ENCODE results near the gene ABI3. TPM values are rescaled to one million over a fixed set of nuclear protein-coding genes. Genes with fewer than 3 reads are reported as not detected.
"Not testable (repeated sequence)": the region's sequence is repeated elsewhere in the genome, so short reads cannot be mapped to it uniquely, and the experiment has no call there.

ABI3 gene
- total RNA-seq, 2 experiments from 2014 or later: 27.8 to 31.1 TPM

DNA sequence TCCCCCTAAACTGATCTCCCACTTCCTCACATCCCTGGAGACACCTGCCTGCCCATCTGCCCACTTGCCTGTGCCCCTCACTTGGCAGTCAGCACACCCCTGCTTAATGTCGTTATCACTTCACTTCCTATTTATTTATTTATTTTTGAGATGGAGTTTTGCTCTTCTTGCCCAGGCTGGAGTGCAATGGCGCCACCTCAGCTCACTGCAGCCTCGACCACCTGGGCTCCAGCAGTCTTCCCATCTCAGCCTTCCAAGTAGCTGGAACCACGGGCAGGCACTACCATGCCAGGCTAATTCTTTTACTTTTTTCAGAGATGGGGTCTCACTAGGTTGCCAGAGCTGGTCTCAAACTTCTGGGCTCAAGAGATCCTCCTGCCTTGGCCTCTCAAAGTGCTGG lies 43.6 kb downstream of the ABI3 start:
- H3K36me3 Mint-ChIP-seq (ENCODE audit: low read depth): no peaks in the 10 kb centered on the region
- ChIA-PET POLR2A (interaction anchor here (0.6 kb wide), 1 partner anchor 324 kb away, joined by 4 read pairs; no protein-coding TSS in a partner anchor), CTCF (interaction anchor here (0.8 kb wide), 1 partner anchor 15 kb away, joined by 4 read pairs; no protein-coding TSS in a partner anchor)
- H3K27ac Mint-ChIP-seq: no peak overlapping the region
- no peaks in the 10 kb centered on the region for H3K27me3 Mint-ChIP-seq
- DNase-seq (no peak), ATAC-seq (no peak)
- H3K9me3 Mint-ChIP-seq (ENCODE audit: low read depth): no peaks in the 10 kb centered on the region
- no peak overlapping the region for H3K4me3 Mint-ChIP-seq
- intact Hi-C loops (cut with DNase I, micrococcal nuclease): no loop called here
- no peaks in the 10 kb centered on the region for H3K4me1 Mint-ChIP-seq

- DNase-seq (no peak), ATAC-seq (no peak)
- ChIA-PET CTCF (no interaction called here), POLR2A (no interaction called here)
- intact Hi-C loops (cut with DNase I, micrococcal nuclease): no loop called here
- H3K27ac Mint-ChIP-seq: no peak overlapping the region
- no peaks in the 10 kb centered on the region for H3K4me1 Mint-ChIP-seq
- H3K36me3 Mint-ChIP-seq (ENCODE audit: low read depth): no peaks in the 10 kb centered on the region
- H3K27me3 Mint-ChIP-seq: no peaks in the 10 kb centered on the region
- H3K9me3 Mint-ChIP-seq (ENCODE audit: low read depth): no peaks in the 10 kb centered on the region
- no peak overlapping the region for H3K4me3 Mint-ChIP-seq
Measured at GRCh38 chr17:49255125-49255524, 44.6 kb downstream of the ABI3 start.

DNA sequence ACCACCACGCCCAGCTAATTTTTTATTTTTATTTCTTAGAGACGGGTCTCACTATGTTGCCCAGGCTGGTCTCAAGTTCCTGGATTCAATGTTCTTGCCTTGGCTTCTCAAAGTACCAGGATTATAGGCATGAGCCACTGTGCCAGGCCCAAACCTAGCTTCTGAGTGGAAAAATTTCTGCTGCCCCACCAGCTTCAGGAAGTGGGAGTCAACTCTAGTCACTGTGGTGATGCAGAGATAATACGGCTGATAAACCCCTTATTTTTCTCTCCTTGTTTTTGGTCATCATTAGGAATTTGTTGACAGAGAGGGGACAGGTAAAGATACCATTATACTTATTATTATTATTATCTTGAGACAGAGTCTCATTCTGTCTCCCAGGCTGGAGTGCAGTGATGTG lies 47.9 kb downstream of the ABI3 start:
- H3K36me3 Mint-ChIP-seq (ENCODE audit: low read depth): no peaks in the 10 kb centered on the region
- no peak overlapping the region for H3K27ac Mint-ChIP-seq
- no peaks in the 10 kb centered on the region for H3K27me3 Mint-ChIP-seq
- H3K4me1 Mint-ChIP-seq: peaks cover 7% of the 10 kb centered on the region
- ChIA-PET CTCF (interaction anchor here (0.6 kb wide), 1 partner anchor 393 kb away, joined by 3 read pairs; no protein-coding TSS in a partner anchor), POLR2A (no interaction called here)
- H3K9me3 Mint-ChIP-seq (ENCODE audit: low read depth): no peaks in the 10 kb centered on the region
- H3K4me3 Mint-ChIP-seq: no peak overlapping the region
- DNase-seq (no peak), ATAC-seq (no peak)
- intact Hi-C loops (cut with DNase I, micrococcal nuclease): no loop called here

GRCh38 chr17:49259663-49260010 lies 49.1 kb downstream of the ABI3 start:
- ATAC-seq (no peak), DNase-seq (no peak)
- H3K27ac Mint-ChIP-seq: peak overlapping the region; percentile 81
- H3K9me3 Mint-ChIP-seq (ENCODE audit: low read depth): no peaks in the 10 kb centered on the region
- no peaks in the 10 kb centered on the region for H3K27me3 Mint-ChIP-seq
- peaks cover 7% of the 10 kb centered on the region for H3K4me1 Mint-ChIP-seq
- H3K4me3 Mint-ChIP-seq: peak overlapping the region; percentile 70
- H3K36me3 Mint-ChIP-seq (ENCODE audit: low read depth): no peaks in the 10 kb centered on the region
- POLR2A ChIA-PET: interaction anchor here (1.5 kb wide), 1 partner anchor 68 kb away, joined by 4 read pairs; no protein-coding TSS in a partner anchor
- intact Hi-C loops (cut with DNase I, micrococcal nuclease): loop anchor here (2.0 kb wide), 2 partner anchors 29 to 67 kb away; partner anchors contain the start of gene PHOSPHO1 (in 1 of the 2)
- CTCF ChIA-PET: interaction anchor here (0.7 to 1.1 kb wide), 2 partner anchors 48 to 65 kb away, joined by 3 read pairs; no protein-coding TSS in a partner anchor

DNA sequence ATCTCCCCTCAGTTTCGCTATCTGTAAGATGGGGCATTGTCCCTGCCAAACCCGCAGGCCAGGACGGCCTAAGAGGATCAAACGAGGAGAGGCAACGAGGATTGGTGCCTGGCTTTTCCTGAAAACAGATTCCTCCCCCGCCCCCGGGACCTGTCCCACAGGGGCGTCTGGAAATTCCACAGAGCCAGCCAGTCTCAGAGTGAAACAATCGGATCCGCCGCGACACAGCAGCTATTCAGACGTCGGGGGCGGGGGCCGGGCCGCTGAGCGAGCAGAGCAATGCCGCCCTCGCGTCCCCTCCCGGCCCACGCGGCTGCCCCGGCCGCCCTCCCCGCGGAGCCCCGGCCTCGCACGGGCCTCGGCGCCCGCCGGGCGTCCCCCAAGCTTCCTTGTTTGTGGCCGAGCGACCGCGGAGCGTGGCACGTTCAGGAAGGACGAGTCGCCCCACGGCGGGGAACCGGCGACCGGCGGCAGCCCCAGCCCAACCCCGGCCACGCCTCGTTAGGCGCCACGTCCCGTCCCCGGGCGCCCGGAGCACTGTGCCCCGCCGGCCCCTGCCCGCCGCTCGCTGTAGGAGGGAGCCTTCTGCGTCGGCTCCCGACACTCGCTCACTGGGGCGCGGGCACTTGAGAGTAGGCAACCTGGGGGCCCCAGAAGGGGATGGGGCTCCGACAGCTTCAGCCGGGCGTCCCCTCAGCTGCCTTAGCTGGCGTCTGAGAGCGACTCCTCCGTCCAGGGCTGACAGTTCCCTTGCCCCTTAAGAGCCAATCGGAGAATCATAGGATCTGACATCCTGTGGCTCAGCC lies 49.7 kb downstream of the ABI3 start:
- Mint-ChIP-seq H3K4me1 (peaks cover 7% of the 10 kb centered on the region), H3K27me3 (no peaks in the 10 kb centered on the region), H3K4me3 (peak overlapping the region; percentile 70), H3K36me3 (ENCODE audit: low read depth) (no peaks in the 10 kb centered on the region), H3K27ac (peak overlapping the region; percentile 82), H3K9me3 (ENCODE audit: low read depth) (no peaks in the 10 kb centered on the region)
- CTCF ChIA-PET: interaction anchor here (0.6 to 1.1 kb wide), 8 partner anchors 12 to 571 kb away, joined by 3 to 4 read pairs (median 3); no protein-coding TSS in a partner anchor
- ATAC-seq (peak; percentile 89), DNase-seq (peak; percentile 72)
- intact Hi-C loops (cut with DNase I, micrococcal nuclease): loop anchor here (2.0 kb wide), 2 partner anchors 29 to 67 kb away; partner anchors contain the start of gene PHOSPHO1 (in 1 of the 2)
- POLR2A ChIA-PET: interaction anchor here (0.5 to 1.5 kb wide), 2 partner anchors 68 to 768 kb away, joined by 4 to 5 read pairs; no protein-coding TSS in a partner anchor

DNA sequence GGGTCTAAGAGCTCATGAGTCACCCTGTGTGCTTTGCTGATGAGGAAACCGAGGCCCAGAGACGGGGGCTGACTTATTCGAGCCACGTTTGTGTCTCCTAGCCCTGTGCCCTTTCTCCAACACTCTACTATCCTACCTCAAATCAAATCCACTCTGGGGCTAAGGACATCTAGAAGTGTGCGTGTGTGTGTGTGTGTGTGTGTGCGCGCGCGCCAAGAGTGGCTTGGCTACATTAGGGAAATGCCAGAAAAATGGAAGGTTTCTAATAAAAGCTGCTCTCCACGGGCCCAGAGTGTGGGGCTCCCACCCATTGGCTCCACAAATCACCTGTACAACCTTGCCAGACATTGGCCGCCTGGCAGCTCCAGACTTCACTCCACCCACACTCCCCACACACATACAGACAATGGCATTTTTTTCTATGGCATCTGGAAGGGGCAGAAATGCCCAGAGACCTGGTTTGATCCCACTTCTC lies 50.3 kb downstream of the ABI3 start:
- peaks cover 7% of the 10 kb centered on the region for H3K4me1 Mint-ChIP-seq
- no peaks in the 10 kb centered on the region for H3K9me3 Mint-ChIP-seq (ENCODE audit: low read depth)
- no peaks in the 10 kb centered on the region for H3K27me3 Mint-ChIP-seq
- peak overlapping the region; percentile 82 for H3K27ac Mint-ChIP-seq
- peak overlapping the region; percentile 68 for H3K4me3 Mint-ChIP-seq
- DNase-seq (no peak), ATAC-seq (peak; percentile 9)
- ChIA-PET CTCF (interaction anchor here (0.6 to 1.1 kb wide), 7 partner anchors 12 to 572 kb away, joined by 3 to 4 read pairs (median 3); no protein-coding TSS in a partner anchor), POLR2A (interaction anchor here (0.5 to 1.5 kb wide), 2 partner anchors 69 to 769 kb away, joined by 4 to 5 read pairs; no protein-coding TSS in a partner anchor)
- no peaks in the 10 kb centered on the region for H3K36me3 Mint-ChIP-seq (ENCODE audit: low read depth)
- intact Hi-C loops (cut with DNase I, micrococcal nuclease): loop anchor here (2.0 kb wide), 2 partner anchors 30 to 68 kb away; partner anchors contain the start of gene PHOSPHO1 (in 1 of the 2)

DNA sequence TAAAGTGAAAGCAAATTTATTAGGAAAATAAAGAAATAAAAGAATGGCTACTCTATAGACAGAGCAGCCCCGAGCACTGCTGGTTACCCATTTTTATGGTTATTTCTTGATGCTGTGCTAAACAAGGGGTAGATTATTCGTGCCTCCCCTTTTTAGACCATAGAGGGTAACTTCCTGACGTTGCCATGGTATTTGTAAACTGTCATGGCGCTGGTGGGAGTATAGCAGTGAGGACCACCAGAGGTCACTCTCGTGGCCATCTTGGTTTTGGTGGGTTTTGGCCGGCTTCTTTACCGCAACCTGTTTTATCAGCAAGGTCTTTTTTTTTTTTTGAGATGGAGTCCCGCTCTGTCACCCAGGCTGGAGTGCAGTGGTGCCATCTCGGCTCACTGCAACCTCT lies 51.0 kb downstream of the ABI3 start:
- H3K4me3 Mint-ChIP-seq; H3K9me3 Mint-ChIP-seq (ENCODE audit: low read depth); H3K36me3 Mint-ChIP-seq (ENCODE audit: low read depth); H3K27me3 Mint-ChIP-seq; POLR2A ChIA-PET; H3K27ac Mint-ChIP-seq; DNase-seq; ATAC-seq; H3K4me1 Mint-ChIP-seq: not testable (repeated sequence)
- intact Hi-C loops (cut with DNase I, micrococcal nuclease): loop anchor here (2.0 kb wide), 2 partner anchors 31 to 69 kb away; partner anchors contain the start of gene PHOSPHO1 (in 1 of the 2)
- CTCF ChIA-PET: interaction anchor here (1.3 kb wide), 1 partner anchor 36 kb away, joined by 4 read pairs; no protein-coding TSS in a partner anchor

DNA sequence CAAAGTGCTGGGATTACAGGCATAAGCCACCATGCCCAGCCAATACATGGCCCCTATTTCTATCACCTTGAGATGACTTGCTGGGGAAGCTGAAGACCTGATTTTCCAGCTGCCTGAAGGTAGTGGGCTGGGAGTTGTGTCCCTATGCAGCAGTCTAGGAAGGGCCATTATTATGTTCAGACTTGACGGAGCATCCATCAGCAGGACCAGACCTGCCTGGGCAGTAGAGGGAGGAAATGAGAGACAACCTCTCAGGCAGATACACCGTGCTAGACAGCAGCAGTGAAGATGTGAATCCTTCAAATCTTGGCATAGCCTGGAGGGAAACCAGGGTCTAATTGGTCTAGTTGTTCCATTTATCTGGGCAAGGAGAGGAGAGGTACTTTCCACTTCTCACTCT lies 55.7 kb downstream of the ABI3 start:
- ChIA-PET POLR2A (no interaction called here), CTCF (interaction anchor here (1.5 kb wide), 1 partner anchor 22 kb away, joined by 4 read pairs; no protein-coding TSS in a partner anchor)
- no peaks in the 10 kb centered on the region for H3K9me3 Mint-ChIP-seq (ENCODE audit: low read depth)
- ATAC-seq (no peak), DNase-seq (no peak)
- no peak overlapping the region for H3K4me3 Mint-ChIP-seq
- H3K36me3 Mint-ChIP-seq (ENCODE audit: low read depth): no peaks in the 10 kb centered on the region
- no peaks in the 10 kb centered on the region for H3K4me1 Mint-ChIP-seq
- peaks cover 1% of the 10 kb centered on the region for H3K27me3 Mint-ChIP-seq
- H3K27ac Mint-ChIP-seq: no peak overlapping the region
- intact Hi-C loops (cut with DNase I, micrococcal nuclease): no loop called here

DNA sequence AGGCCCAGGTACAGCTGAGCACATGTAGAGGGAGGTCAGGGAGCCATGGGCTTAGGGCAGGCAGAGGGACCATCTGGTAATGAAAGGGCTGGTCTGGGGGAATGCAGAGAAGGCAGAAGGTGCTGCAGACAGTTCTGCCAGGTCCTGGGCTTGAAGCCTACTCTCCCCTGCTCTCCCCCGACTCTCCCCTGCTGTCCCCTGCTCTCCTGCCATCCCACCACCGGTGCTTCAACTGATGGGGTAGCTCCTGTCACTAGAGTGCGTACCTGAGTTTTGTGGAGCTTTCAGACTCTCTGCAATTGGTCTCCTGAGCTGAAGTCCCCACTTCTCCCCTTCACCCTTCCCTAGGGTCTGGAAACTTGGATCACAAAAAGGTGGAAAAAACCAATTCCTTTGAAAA lies 57.4 kb downstream of the ABI3 start:
- peaks cover 1% of the 10 kb centered on the region for H3K27me3 Mint-ChIP-seq
- H3K4me1 Mint-ChIP-seq: no peaks in the 10 kb centered on the region
- POLR2A ChIA-PET: no interaction called here
- no peak overlapping the region for H3K4me3 Mint-ChIP-seq
- CTCF ChIA-PET: interaction anchor here (0.6 to 1.1 kb wide), 4 partner anchors 22 to 383 kb away, joined by 3 to 4 read pairs (median 3); no protein-coding TSS in a partner anchor
- no peak overlapping the region for H3K27ac Mint-ChIP-seq
- intact Hi-C loops (cut with DNase I, micrococcal nuclease): no loop called here
- no peaks in the 10 kb centered on the region for H3K36me3 Mint-ChIP-seq (ENCODE audit: low read depth)
- ATAC-seq (no peak), DNase-seq (no peak)
- no peaks in the 10 kb centered on the region for H3K9me3 Mint-ChIP-seq (ENCODE audit: low read depth)

- Mint-ChIP-seq H3K36me3 (ENCODE audit: low read depth) (no peaks in the 10 kb centered on the region), H3K27me3 (peaks cover 1% of the 10 kb centered on the region), H3K27ac (no peak overlapping the region), H3K9me3 (ENCODE audit: low read depth) (no peaks in the 10 kb centered on the region), H3K4me3 (no peak overlapping the region), H3K4me1 (no peaks in the 10 kb centered on the region)
- ChIA-PET POLR2A (no interaction called here), CTCF (no interaction called here)
- intact Hi-C loops (cut with DNase I, micrococcal nuclease): no loop called here
- ATAC-seq (no peak), DNase-seq (no peak)
Measured at GRCh38 chr17:49269356-49269755, 58.8 kb downstream of the ABI3 start.

Data from activated CD4-positive, alpha-beta T cell treated with anti-CD3 and anti-CD28 coated beads for 36 hours (primary cell).